Sigmoid colon (tissue), 3 donors: ENCODE results near the gene TCF7.

Source experiments
- POLR2A ChIP-seq, 2 donors: fragments of 450-650 bp; IDR thresholded peaks; one replicate each; pipeline ENCODE4 v1.6.1; 2016; ENCODE audit warnings: antibody characterized with exemption in 2 of 2, mild to moderate bottlenecking in 2 of 2, moderate library complexity in 2 of 2
- TF ChIP-seq, protein P1 (sequence below), 4 experiments: fragments of 450-650 bp in 3 of 4; fragments of 200-600 bp in 1 of 4; IDR thresholded peaks; one replicate each; pipeline ENCODE4 v1.5.1; 2016 to 2019; ENCODE audit warnings: antibody characterized with exemption in 4 of 4, mild to moderate bottlenecking in 3 of 4, moderate library complexity in 2 of 4

DNA sequence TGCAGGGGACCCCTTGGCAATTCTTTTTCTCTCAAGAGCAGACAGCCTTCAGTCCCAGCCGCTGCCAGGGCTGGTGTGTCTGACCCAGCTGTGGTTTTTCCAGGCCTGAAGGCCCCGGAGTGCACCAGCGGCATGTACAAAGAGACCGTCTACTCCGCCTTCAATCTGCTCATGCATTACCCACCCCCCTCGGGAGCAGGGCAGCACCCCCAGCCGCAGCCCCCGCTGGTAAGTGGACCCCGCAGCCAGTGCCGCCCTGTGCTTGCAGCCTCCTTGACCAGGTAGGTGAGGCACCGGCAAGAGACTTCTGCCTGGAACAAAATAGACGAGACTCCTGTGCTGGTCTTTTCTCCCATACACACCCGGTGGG is 1.3 kb downstream of the TCF7 start:
- TF ChIP-seq POLR2A (IDR thresholded peaks at IDR 0.05) = no peak
- TF ChIP-seq, protein P1, sequence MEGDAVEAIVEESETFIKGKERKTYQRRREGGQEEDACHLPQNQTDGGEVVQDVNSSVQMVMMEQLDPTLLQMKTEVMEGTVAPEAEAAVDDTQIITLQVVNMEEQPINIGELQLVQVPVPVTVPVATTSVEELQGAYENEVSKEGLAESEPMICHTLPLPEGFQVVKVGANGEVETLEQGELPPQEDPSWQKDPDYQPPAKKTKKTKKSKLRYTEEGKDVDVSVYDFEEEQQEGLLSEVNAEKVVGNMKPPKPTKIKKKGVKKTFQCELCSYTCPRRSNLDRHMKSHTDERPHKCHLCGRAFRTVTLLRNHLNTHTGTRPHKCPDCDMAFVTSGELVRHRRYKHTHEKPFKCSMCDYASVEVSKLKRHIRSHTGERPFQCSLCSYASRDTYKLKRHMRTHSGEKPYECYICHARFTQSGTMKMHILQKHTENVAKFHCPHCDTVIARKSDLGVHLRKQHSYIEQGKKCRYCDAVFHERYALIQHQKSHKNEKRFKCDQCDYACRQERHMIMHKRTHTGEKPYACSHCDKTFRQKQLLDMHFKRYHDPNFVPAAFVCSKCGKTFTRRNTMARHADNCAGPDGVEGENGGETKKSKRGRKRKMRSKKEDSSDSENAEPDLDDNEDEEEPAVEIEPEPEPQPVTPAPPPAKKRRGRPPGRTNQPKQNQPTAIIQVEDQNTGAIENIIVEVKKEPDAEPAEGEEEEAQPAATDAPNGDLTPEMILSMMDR (IDR thresholded peaks at IDR 0.05) = no peak
